ENCODE data around the gene PLCD1. TPM values are rescaled to one million over a fixed set of nuclear protein-coding genes. Genes with fewer than 3 reads are reported as not detected.

The PLCD1 gene
- polyA plus RNA-seq, 1 of the 3 experiments (the other 2 are of a cell fraction): 20.2 TPM

DNA sequence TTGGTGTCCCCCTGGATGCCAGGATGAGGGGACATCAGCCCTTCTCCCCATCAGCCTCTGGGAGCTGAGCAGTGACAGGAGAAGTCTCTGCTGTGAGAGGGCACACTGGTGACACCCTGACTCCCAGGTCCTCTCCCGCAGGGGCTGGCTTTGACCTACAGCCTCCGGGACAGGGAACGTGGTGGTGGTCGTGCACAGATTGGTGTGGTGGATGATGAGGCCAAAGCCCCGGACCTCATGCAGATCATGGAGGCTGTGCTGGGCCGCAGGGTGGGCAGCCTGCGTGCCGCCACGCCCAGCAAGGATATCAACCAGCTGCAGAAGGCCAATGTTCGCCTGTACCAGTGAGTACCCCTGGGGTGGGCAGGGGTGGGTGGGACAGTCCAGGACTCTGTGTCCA is 32.1 kb downstream of the PLCD1 start:
- DNase-seq: no peak
- TF ChIP-seq FOSL2 (IDR thresholded peaks at IDR 0.05; ENCODE audit: borderline replicate concordance, low read depth) (no peak), RAD21 (IDR thresholded peaks at IDR 0.05; ENCODE audit: low read length) (no peak), GABPA (IDR thresholded peaks at IDR 0.05; ENCODE audit: low read depth) (no peak), EP300 (IDR thresholded peaks at IDR 0.05; ENCODE audit: borderline replicate concordance in 1 of 2, low read depth in 1 of 2, low read length in 1 of 2) (no peak), RFX5 (IDR thresholded peaks at IDR 0.05; ENCODE audit: low read length) (no peak), TEAD4 (IDR thresholded peaks at IDR 0.05; ENCODE audit: borderline replicate concordance, insufficient read depth) (no peak), MXI1 (IDR thresholded peaks at IDR 0.05; ENCODE audit: low read depth, low read length) (no peak), RXRA (IDR thresholded peaks at IDR 0.05; ENCODE audit: borderline replicate concordance, low read depth) (no peak), TAF1 (IDR thresholded peaks at IDR 0.05; ENCODE audit: borderline replicate concordance, low read depth, low read length) (no peak), POLR2AphosphoS5 (IDR thresholded peaks at IDR 0.05; ENCODE audit: low read depth, low read length) (no peak)
- TF ChIP-seq, protein P1, sequence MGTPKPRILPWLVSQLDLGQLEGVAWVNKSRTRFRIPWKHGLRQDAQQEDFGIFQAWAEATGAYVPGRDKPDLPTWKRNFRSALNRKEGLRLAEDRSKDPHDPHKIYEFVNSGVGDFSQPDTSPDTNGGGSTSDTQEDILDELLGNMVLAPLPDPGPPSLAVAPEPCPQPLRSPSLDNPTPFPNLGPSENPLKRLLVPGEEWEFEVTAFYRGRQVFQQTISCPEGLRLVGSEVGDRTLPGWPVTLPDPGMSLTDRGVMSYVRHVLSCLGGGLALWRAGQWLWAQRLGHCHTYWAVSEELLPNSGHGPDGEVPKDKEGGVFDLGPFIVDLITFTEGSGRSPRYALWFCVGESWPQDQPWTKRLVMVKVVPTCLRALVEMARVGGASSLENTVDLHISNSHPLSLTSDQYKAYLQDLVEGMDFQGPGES (IDR thresholded peaks at IDR 0.05; ENCODE audit: low read depth, low read length): no peak
- TF ChIP-seq, protein P2, sequence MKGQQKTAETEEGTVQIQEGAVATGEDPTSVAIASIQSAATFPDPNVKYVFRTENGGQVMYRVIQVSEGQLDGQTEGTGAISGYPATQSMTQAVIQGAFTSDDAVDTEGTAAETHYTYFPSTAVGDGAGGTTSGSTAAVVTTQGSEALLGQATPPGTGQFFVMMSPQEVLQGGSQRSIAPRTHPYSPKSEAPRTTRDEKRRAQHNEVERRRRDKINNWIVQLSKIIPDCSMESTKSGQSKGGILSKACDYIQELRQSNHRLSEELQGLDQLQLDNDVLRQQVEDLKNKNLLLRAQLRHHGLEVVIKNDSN (IDR thresholded peaks at IDR 0.05; ENCODE audit: borderline replicate concordance, low read depth): no peak
- TF ChIP-seq, protein P3, sequence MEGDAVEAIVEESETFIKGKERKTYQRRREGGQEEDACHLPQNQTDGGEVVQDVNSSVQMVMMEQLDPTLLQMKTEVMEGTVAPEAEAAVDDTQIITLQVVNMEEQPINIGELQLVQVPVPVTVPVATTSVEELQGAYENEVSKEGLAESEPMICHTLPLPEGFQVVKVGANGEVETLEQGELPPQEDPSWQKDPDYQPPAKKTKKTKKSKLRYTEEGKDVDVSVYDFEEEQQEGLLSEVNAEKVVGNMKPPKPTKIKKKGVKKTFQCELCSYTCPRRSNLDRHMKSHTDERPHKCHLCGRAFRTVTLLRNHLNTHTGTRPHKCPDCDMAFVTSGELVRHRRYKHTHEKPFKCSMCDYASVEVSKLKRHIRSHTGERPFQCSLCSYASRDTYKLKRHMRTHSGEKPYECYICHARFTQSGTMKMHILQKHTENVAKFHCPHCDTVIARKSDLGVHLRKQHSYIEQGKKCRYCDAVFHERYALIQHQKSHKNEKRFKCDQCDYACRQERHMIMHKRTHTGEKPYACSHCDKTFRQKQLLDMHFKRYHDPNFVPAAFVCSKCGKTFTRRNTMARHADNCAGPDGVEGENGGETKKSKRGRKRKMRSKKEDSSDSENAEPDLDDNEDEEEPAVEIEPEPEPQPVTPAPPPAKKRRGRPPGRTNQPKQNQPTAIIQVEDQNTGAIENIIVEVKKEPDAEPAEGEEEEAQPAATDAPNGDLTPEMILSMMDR (IDR thresholded peaks at IDR 0.05): no peak
- TF ChIP-seq, protein P4, sequence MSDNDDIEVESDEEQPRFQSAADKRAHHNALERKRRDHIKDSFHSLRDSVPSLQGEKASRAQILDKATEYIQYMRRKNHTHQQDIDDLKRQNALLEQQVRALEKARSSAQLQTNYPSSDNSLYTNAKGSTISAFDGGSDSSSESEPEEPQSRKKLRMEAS (IDR thresholded peaks at IDR 0.05; ENCODE audit: low read depth): no peak
- TF ChIP-seq, protein P5, sequence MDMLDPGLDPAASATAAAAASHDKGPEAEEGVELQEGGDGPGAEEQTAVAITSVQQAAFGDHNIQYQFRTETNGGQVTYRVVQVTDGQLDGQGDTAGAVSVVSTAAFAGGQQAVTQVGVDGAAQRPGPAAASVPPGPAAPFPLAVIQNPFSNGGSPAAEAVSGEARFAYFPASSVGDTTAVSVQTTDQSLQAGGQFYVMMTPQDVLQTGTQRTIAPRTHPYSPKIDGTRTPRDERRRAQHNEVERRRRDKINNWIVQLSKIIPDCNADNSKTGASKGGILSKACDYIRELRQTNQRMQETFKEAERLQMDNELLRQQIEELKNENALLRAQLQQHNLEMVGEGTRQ (IDR thresholded peaks at IDR 0.05; ENCODE audit: borderline replicate concordance, low read depth, low read length): no peak
- Histone ChIP-seq H3K9me3 (no peaks in the 10 kb centered on the region), H3K9me2 (no peaks in the 10 kb centered on the region), H3K36me3 (replicated peaks in 1 of 2; ENCODE audit: control insufficient read depth in 1 of 2, insufficient read depth in 2 of 2, low read length in 1 of 2) (peaks cover 0 to 3% of the 10 kb centered on the region in 2 experiments), H3K4me2 (no peak overlapping the region), H3K27me3 (ENCODE audit: insufficient read depth) (no peaks in the 10 kb centered on the region), H3F3A (replicated peaks; ENCODE audit: insufficient read depth) (peaks cover 4% of the 10 kb centered on the region), H2AFZ (ENCODE audit: low read depth) (no peak overlapping the region), H3K9ac (no peak overlapping the region), H3K4me1 (ENCODE audit: control insufficient read depth in 1 of 2, insufficient read depth in 2 of 2, low read depth in 1 of 2, low read length in 1 of 2) (peaks cover 5 to 19% of the 10 kb centered on the region in 2 experiments; a peak in 3 of 4 replicates), H3K79me2 (ENCODE audit: insufficient read depth) (no peaks in the 10 kb centered on the region), H4K20me1 (ENCODE audit: insufficient read depth) (no peaks in the 10 kb centered on the region), H3K27ac (ENCODE audit: low read depth in 2 of 2, low read length in 1 of 2) (no peak overlapping the region), H3K4me3 (ENCODE audit: low read depth in 2 of 2, low read length in 1 of 2) (no peak overlapping the region)
- POLR2A ChIA-PET: interaction anchor here (0.6 to 1.1 kb wide), 2 partner anchors 139 to 406 kb away, joined by 3 read pairs; partner anchors contain the start of gene ACAA1
- no CpG with 5 or more reads among the region's 10 CpGs for WGBS (ENCODE audit: low lambda C conversion rate)
- CTCF ChIA-PET: interaction anchor here (0.6 to 2.4 kb wide), 32 partner anchors 9 to 483 kb away, joined by 3 to 17 read pairs (median 4); no protein-coding TSS in a partner anchor
